Thyroid gland (tissue), 4 donors: ENCODE results near the gene TMX4.
"Not testable (repeated sequence)": the region's sequence is repeated elsewhere in the genome, so short reads cannot be mapped to it uniquely, and the experiment has no call there.

Source experiments
- CTCF ChIP-seq, 6 experiments: fragments of 200-600 bp in 3 of 6; fragments of 450-650 bp in 3 of 6; sonication (generic) in 3 of 6; IDR thresholded peaks; one replicate each; pipeline ENCODE4 v1.5.1; 2016 to 2019; ENCODE audit warnings: antibody characterized with exemption in 6 of 6, mild to moderate bottlenecking in 2 of 6, inconsistent platforms in 1 of 6, moderate library complexity in 1 of 6
- POLR2A ChIP-seq, 2 donors: fragments of 450-650 bp; IDR thresholded peaks; one replicate each; pipeline ENCODE4 v1.6.1; 2017; ENCODE audit warnings: antibody characterized with exemption in 2 of 2, mild to moderate bottlenecking in 2 of 2, moderate library complexity in 1 of 2

DNA sequence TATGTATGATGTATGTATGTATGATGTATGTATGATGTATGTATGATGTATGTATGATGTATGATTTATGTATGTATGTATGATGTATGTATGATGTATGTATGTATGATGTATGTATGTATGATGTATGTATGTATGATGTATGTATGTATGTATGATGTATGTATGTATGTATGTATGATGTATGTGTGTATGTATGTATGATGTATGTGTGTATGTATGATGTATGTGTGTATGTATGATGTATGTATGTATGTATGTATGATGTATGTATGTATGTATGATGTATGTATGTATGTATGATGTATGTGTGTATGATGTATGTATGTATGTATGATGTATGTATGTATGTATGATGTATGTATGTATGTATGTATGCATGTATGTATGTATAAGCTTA is 12.0 kb upstream of the TMX4 start:
- not testable (repeated sequence) for TF ChIP-seq CTCF, POLR2A (IDR thresholded peaks at IDR 0.05)
